MM.1S (cell line): ENCODE results near the gene RHBDD1.

Source experiments
- DNase-seq: peaks from one replicate; pipeline ENCODE4 v3.0.0-alpha.2; 2015
- H2AFZ ChIP-seq: fragments of 300-600 bp; sonication (generic); 2 replicates; pipeline ENCODE4 v1.6.0; 2016; ENCODE audit warnings: antibody characterized with exemption, low read length
- H3F3A ChIP-seq: fragments of 300-600 bp; sonication (generic); 2 replicates; pipeline ENCODE4 v1.6.1; 2016; ENCODE audit warnings: mild to moderate bottlenecking, antibody characterized with exemption, low read length, moderate library complexity, mixed read lengths; ENCODE audit not compliant: insufficient read depth
- H3K27ac ChIP-seq: fragments of 300-600 bp; sonication (generic); 2 replicates; pipeline ENCODE4 v1.5.1; 2016; ENCODE audit warnings: mild to moderate bottlenecking, low read length
- H3K27me3 ChIP-seq: fragments of 300-600 bp; sonication (generic); replicated peaks from 2 replicates; pipeline ENCODE4 v1.6.0; 2016; ENCODE audit warnings: low read length; ENCODE audit not compliant: insufficient read depth
- H3K36me3 ChIP-seq: fragments of 300-600 bp; sonication (generic); replicated peaks from 2 replicates; pipeline ENCODE4 v1.6.1; 2016; ENCODE audit warnings: mild to moderate bottlenecking, low read length, mixed read lengths; ENCODE audit not compliant: insufficient read depth
- H3K4me1 ChIP-seq: fragments of 300-600 bp; sonication (generic); 2 replicates; pipeline ENCODE4 v1.6.1; 2016; ENCODE audit warnings: low read length, mixed read lengths
- H3K4me2 ChIP-seq: fragments of 300-600 bp; sonication (generic); 2 replicates; pipeline ENCODE4 v1.6.0; 2016; ENCODE audit warnings: low read depth, low read length
- H3K4me3 ChIP-seq: fragments of 300-600 bp; sonication (generic); 2 replicates; pipeline ENCODE4 v1.5.1; 2016; ENCODE audit warnings: low read length, mixed read lengths
- H3K79me2 ChIP-seq: fragments of 300-600 bp; sonication (generic); 2 replicates; pipeline ENCODE4 v1.6.1; 2016; ENCODE audit warnings: mixed run types, low read length, mixed read lengths
- H3K9ac ChIP-seq: fragments of 300-600 bp; sonication (generic); 2 replicates; pipeline ENCODE4 v1.6.1; 2016; ENCODE audit warnings: low read length, mixed read lengths
- H3K9me2 ChIP-seq: fragments of 300-600 bp; sonication (generic); replicated peaks from 2 replicates; pipeline ENCODE4 v1.6.1; 2016; ENCODE audit warnings: mild to moderate bottlenecking, low read length, mixed read lengths; ENCODE audit not compliant: insufficient read depth
- H3K9me3 ChIP-seq: fragments of 300-600 bp; sonication (generic); replicated peaks from 2 replicates; pipeline ENCODE4 v1.6.1; 2016; ENCODE audit warnings: mild to moderate bottlenecking, low read length, mixed read lengths; ENCODE audit not compliant: insufficient read depth
- H4K20me1 ChIP-seq: fragments of 300-600 bp; sonication (generic); 2 replicates; pipeline ENCODE4 v1.6.1; 2016; ENCODE audit warnings: mild to moderate bottlenecking, low read length, moderate library complexity, mixed read lengths; ENCODE audit not compliant: insufficient read depth
- CTCF ChIP-seq: fragments of 300-600 bp; sonication (generic); IDR thresholded peaks from 2 replicates; pipeline ENCODE4 v1.5.1; 2016; ENCODE audit warnings: antibody characterized with exemption, low read length, mixed read lengths
- EZH2 ChIP-seq: fragments of 300-600 bp; sonication (generic); optimal IDR thresholded peaks from 2 replicates; pipeline ENCODE3; 2017; ENCODE audit warnings: low read depth, mild to moderate bottlenecking, antibody characterized with exemption, low read length, mixed read lengths
- EZH2phosphoT487 ChIP-seq: fragments of 300-600 bp; sonication (generic); IDR thresholded peaks from 2 replicates; pipeline ENCODE4 v1.6.1; 2018; ENCODE audit warnings: antibody characterized with exemption, low read length

Gene RHBDD1

GRCh38 chr2:226993171-226993570 lies 157.3 kb downstream of the RHBDD1 start:
- H3K4me3 ChIP-seq: no peak overlapping the region
- H3K9me3 ChIP-seq: no peaks in the 10 kb centered on the region
- no peak for TF ChIP-seq EZH2
- no peak for TF ChIP-seq EZH2phosphoT487
- no peak for TF ChIP-seq CTCF
- no peak overlapping the region for H3K9ac ChIP-seq
- no peak overlapping the region for H2AFZ ChIP-seq
- H4K20me1 ChIP-seq: no peaks in the 10 kb centered on the region
- DNase-seq: no peak
- no peaks in the 10 kb centered on the region for H3K36me3 ChIP-seq
- no peaks in the 10 kb centered on the region for H3K9me2 ChIP-seq
- no peaks in the 10 kb centered on the region for H3K27me3 ChIP-seq
- H3F3A ChIP-seq: no peaks in the 10 kb centered on the region
- H3K4me1 ChIP-seq: no peaks in the 10 kb centered on the region
- no peak overlapping the region for H3K4me2 ChIP-seq
- no peaks in the 10 kb centered on the region for H3K79me2 ChIP-seq
- no peak overlapping the region for H3K27ac ChIP-seq

GRCh38 chr2:226994775-226995174 lies 158.9 kb downstream of the RHBDD1 start:
- TF ChIP-seq CTCF: no peak
- no peak for TF ChIP-seq EZH2
- TF ChIP-seq EZH2phosphoT487: no peak
- H3K36me3 ChIP-seq: no peaks in the 10 kb centered on the region
- H3K79me2 ChIP-seq: no peaks in the 10 kb centered on the region
- H3K4me1 ChIP-seq: no peaks in the 10 kb centered on the region
- no peak overlapping the region for H3K9ac ChIP-seq
- no peaks in the 10 kb centered on the region for H3K9me3 ChIP-seq
- DNase-seq: no peak
- no peak overlapping the region for H2AFZ ChIP-seq
- no peaks in the 10 kb centered on the region for H4K20me1 ChIP-seq
- H3F3A ChIP-seq: no peaks in the 10 kb centered on the region
- H3K4me3 ChIP-seq: no peak overlapping the region
- no peaks in the 10 kb centered on the region for H3K27me3 ChIP-seq
- no peak overlapping the region for H3K27ac ChIP-seq
- H3K4me2 ChIP-seq: no peak overlapping the region
- H3K9me2 ChIP-seq: no peaks in the 10 kb centered on the region

GRCh38 chr2:226995625-226996041 lies 159.8 kb downstream of the RHBDD1 start:
- Histone ChIP-seq H3K27me3 (no peaks in the 10 kb centered on the region), H3K9me3 (no peaks in the 10 kb centered on the region), H3K9ac (no peak overlapping the region), H3K4me3 (no peak overlapping the region), H3K4me1 (no peaks in the 10 kb centered on the region), H3K27ac (no peak overlapping the region), H3F3A (no peaks in the 10 kb centered on the region), H3K9me2 (no peaks in the 10 kb centered on the region), H3K36me3 (no peaks in the 10 kb centered on the region), H3K4me2 (no peak overlapping the region), H2AFZ (no peak overlapping the region), H4K20me1 (no peaks in the 10 kb centered on the region), H3K79me2 (no peaks in the 10 kb centered on the region)
- no peak for TF ChIP-seq CTCF
- TF ChIP-seq EZH2phosphoT487: no peak
- no peak for TF ChIP-seq EZH2
- DNase-seq: no peak

GRCh38 chr2:226999661-227000060 lies 163.8 kb downstream of the RHBDD1 start:
- Histone ChIP-seq H3K4me1 (no peaks in the 10 kb centered on the region), H3K9me3 (no peaks in the 10 kb centered on the region), H2AFZ (no peak overlapping the region), H3K36me3 (no peaks in the 10 kb centered on the region), H3K27me3 (no peaks in the 10 kb centered on the region), H3K79me2 (no peaks in the 10 kb centered on the region), H3K4me2 (no peak overlapping the region), H3K4me3 (no peak overlapping the region), H3K27ac (no peak overlapping the region), H3K9me2 (no peaks in the 10 kb centered on the region), H3K9ac (no peak overlapping the region), H4K20me1 (no peaks in the 10 kb centered on the region), H3F3A (no peaks in the 10 kb centered on the region)
- TF ChIP-seq EZH2phosphoT487 (no peak), EZH2 (no peak), CTCF (no peak)
- DNase-seq: no peak
